Parathyroid adenoma (tissue), 2 donors: ENCODE measurements around the gene FBXL7.

Experiments used
- H2AFZ ChIP-seq: fragments of 300-600 bp; sonication (generic); one replicate; pipeline ENCODE4 v1.7.0; 2017; ENCODE audit warnings: antibody characterized with exemption, mild to moderate bottlenecking
- H3K27ac ChIP-seq: fragments of 300-600 bp; sonication (generic); one replicate; pipeline ENCODE4 v1.7.0; 2017
- H3K27me3 ChIP-seq: fragments of 300-600 bp; sonication (generic); one replicate; pipeline ENCODE4 v1.7.0; 2017; ENCODE audit warnings: low read length; ENCODE audit not compliant: control insufficient read depth, insufficient read depth
- H3K36me3 ChIP-seq: fragments of 300-600 bp; sonication (generic); one replicate; pipeline ENCODE4 v1.7.0; 2017; ENCODE audit warnings: low read length; ENCODE audit not compliant: control insufficient read depth, insufficient read depth
- H3K4me1 ChIP-seq: fragments of 300-600 bp; sonication (generic); one replicate; pipeline ENCODE4 v1.7.0; 2017; ENCODE audit warnings: control low read depth
- H3K4me2 ChIP-seq: fragments of 300-600 bp; sonication (generic); one replicate; pipeline ENCODE4 v1.7.0; 2017; ENCODE audit warnings: low read length
- H3K4me3 ChIP-seq: fragments of 300-600 bp; sonication (generic); one replicate; pipeline ENCODE4 v1.7.0; 2017; ENCODE audit warnings: low read depth, low read length
- H3K79me2 ChIP-seq: fragments of 300-600 bp; sonication (generic); one replicate; pipeline ENCODE4 v1.7.0; 2017; ENCODE audit warnings: control low read depth
- H3K9ac ChIP-seq: fragments of 300-600 bp; sonication (generic); one replicate; pipeline ENCODE4 v1.7.0; 2017; ENCODE audit warnings: mild to moderate bottlenecking
- H3K9me3 ChIP-seq: fragments of 300-600 bp; sonication (generic); one replicate; pipeline ENCODE4 v1.7.0; 2017; ENCODE audit warnings: low read length; ENCODE audit not compliant: control insufficient read depth
- CTCF ChIP-seq: fragments of 300-600 bp; sonication (generic); IDR thresholded peaks from one replicate; pipeline ENCODE4 v1.7.0; 2017; ENCODE audit warnings: antibody characterized with exemption, mild to moderate bottlenecking
- donor health status: primary hyperparathyroidism.

Gene FBXL7

GRCh38 chr5:15796096-15796495 lies 296.1 kb downstream of the FBXL7 start:
- H3K9me3 ChIP-seq = no peaks in the 10 kb centered on the region
- H3K27me3 ChIP-seq = no peaks in the 10 kb centered on the region
- no peak overlapping the region for H2AFZ ChIP-seq
- no peak for TF ChIP-seq CTCF
- no peak overlapping the region for H3K9ac ChIP-seq
- no peak overlapping the region for H3K4me2 ChIP-seq
- no peaks in the 10 kb centered on the region for H3K4me1 ChIP-seq
- no peaks in the 10 kb centered on the region for H3K36me3 ChIP-seq
- no peak overlapping the region for H3K4me3 ChIP-seq
- no peaks in the 10 kb centered on the region for H3K79me2 ChIP-seq
- H3K27ac ChIP-seq = no peak overlapping the region

GRCh38 chr5:15796557-15796956 lies 296.6 kb downstream of the FBXL7 start:
- TF ChIP-seq CTCF = no peak

GRCh38 chr5:15797116-15797515 lies 297.1 kb downstream of the FBXL7 start:
- no peak overlapping the region for H3K4me2 ChIP-seq
- no peaks in the 10 kb centered on the region for H3K36me3 ChIP-seq
- H3K27ac ChIP-seq = no peak overlapping the region
- no peak overlapping the region for H3K4me3 ChIP-seq
- no peaks in the 10 kb centered on the region for H3K27me3 ChIP-seq
- no peaks in the 10 kb centered on the region for H3K9me3 ChIP-seq
- no peaks in the 10 kb centered on the region for H3K79me2 ChIP-seq
- H3K9ac ChIP-seq = no peak overlapping the region
- TF ChIP-seq CTCF = no peak
- H2AFZ ChIP-seq = no peak overlapping the region
- H3K4me1 ChIP-seq = no peaks in the 10 kb centered on the region

More at GRCh38 chr5:15796557-15796956, 296.6 kb downstream of the FBXL7 start:
- Histone ChIP-seq H3K4me1 (no peaks in the 10 kb centered on the region), H3K27me3 (no peaks in the 10 kb centered on the region), H3K4me2 (no peak overlapping the region), H2AFZ (no peak overlapping the region), H3K27ac (no peak overlapping the region), H3K4me3 (no peak overlapping the region), H3K9me3 (no peaks in the 10 kb centered on the region), H3K9ac (no peak overlapping the region), H3K36me3 (no peaks in the 10 kb centered on the region), H3K79me2 (no peaks in the 10 kb centered on the region)

GRCh38 chr5:15798006-15798405 lies 298.0 kb downstream of the FBXL7 start:
- no peak overlapping the region for H3K27ac ChIP-seq
- no peak overlapping the region for H3K4me2 ChIP-seq
- no peak for TF ChIP-seq CTCF
- H3K36me3 ChIP-seq = no peaks in the 10 kb centered on the region
- no peak overlapping the region for H3K9ac ChIP-seq
- no peak overlapping the region for H2AFZ ChIP-seq
- no peak overlapping the region for H3K4me3 ChIP-seq
- H3K9me3 ChIP-seq = no peaks in the 10 kb centered on the region
- no peaks in the 10 kb centered on the region for H3K27me3 ChIP-seq
- H3K79me2 ChIP-seq = no peaks in the 10 kb centered on the region
- no peaks in the 10 kb centered on the region for H3K4me1 ChIP-seq

- H2AFZ ChIP-seq = no peak overlapping the region
- H3K4me1 ChIP-seq = no peaks in the 10 kb centered on the region
- H3K27me3 ChIP-seq = no peaks in the 10 kb centered on the region
- no peaks in the 10 kb centered on the region for H3K79me2 ChIP-seq
- no peak overlapping the region for H3K4me2 ChIP-seq
- TF ChIP-seq CTCF = no peak
- no peak overlapping the region for H3K9ac ChIP-seq
- no peak overlapping the region for H3K4me3 ChIP-seq
- no peaks in the 10 kb centered on the region for H3K9me3 ChIP-seq
- H3K36me3 ChIP-seq = no peaks in the 10 kb centered on the region
- no peak overlapping the region for H3K27ac ChIP-seq
Observed at GRCh38 chr5:15799014-15799413, 299.0 kb downstream of the FBXL7 start.
